IMR-90 (cell line): Measurements from ENCODE around the gene SNAPIN. TPM values are rescaled to one million over a fixed set of nuclear protein-coding genes. Genes with fewer than 3 reads are reported as not detected.

ENCODE experiments used
- ATAC-seq: fragments of 200-7000 bp; cut with Tn5 transposase; 2 replicates; pipeline ENCODE4 v1.9.1; 2020; ENCODE audit warnings: low read depth, mild to moderate bottlenecking, moderate library complexity
- BruUV-seq: library from RNA; stranded (reverse); fragments of 400-500 nt; replicated peaks from 2 replicates; lab custom pipeline; 2021; lab: Mats Ljungman, UMichigan
- CTCF ChIA-PET: fragments of 300-600 bp; formaldehyde crosslinking; extraction: SDS; loops from one replicate; lab custom pipeline; 2021; ENCODE audit warnings: antibody characterized with exemption; lab: Yijun Ruan, JAX
- POLR2A ChIA-PET: fragments of 300-600 bp; sonication (Branson Sonifier 250); formaldehyde crosslinking; loops from one replicate; lab custom pipeline; 2022; ENCODE audit warnings: antibody characterized with exemption; ENCODE audit not compliant: unreplicated experiment; lab: Charles Lee
- DNase-seq: peaks from one replicate; pipeline ENCODE4 v3.0.0; 2013
- H2AFZ ChIP-seq: replicated peaks from 2 replicates; pipeline ENCODE3; 2013; ENCODE audit warnings: low read length, mild to moderate bottlenecking; ENCODE audit not compliant: poor library complexity
- H2AK5ac ChIP-seq: 2 replicates; pipeline ENCODE4 v1.6.1; 2013; ENCODE audit warnings: low read depth, low read length, inconsistent platforms
- H2AK9ac ChIP-seq: replicated peaks from 2 replicates; pipeline ENCODE3; 2013; ENCODE audit warnings: mild to moderate bottlenecking, low read depth, low read length, moderate library complexity; ENCODE audit not compliant: poor library complexity
- H2BK120ac ChIP-seq: 2 replicates; pipeline ENCODE4 v1.6.1; 2013; ENCODE audit warnings: low read depth, low read length, inconsistent platforms
- H2BK15ac ChIP-seq: 3 replicates; pipeline ENCODE4 v1.6.1; 2013; ENCODE audit warnings: low read depth, low read length, inconsistent platforms
- H2BK20ac ChIP-seq: 2 replicates; pipeline ENCODE4 v1.6.1; 2013; ENCODE audit warnings: low read depth, mild to moderate bottlenecking, inconsistent platforms, low read length, moderate library complexity
- H2BK5ac ChIP-seq: 2 replicates; pipeline ENCODE4 v1.6.1; 2013; ENCODE audit warnings: mild to moderate bottlenecking, low read depth, low read length, inconsistent platforms; ENCODE audit not compliant: poor library complexity, severe bottlenecking
- H3K14ac ChIP-seq: replicated peaks from 2 replicates; pipeline ENCODE4 v1.6.1; 2013; ENCODE audit warnings: low read depth, low read length, inconsistent platforms
- H3K18ac ChIP-seq: 2 replicates; pipeline ENCODE4 v1.6.1; 2013; ENCODE audit warnings: low read depth, low read length, control low read depth
- H3K23ac ChIP-seq: 2 replicates; pipeline ENCODE4 v1.6.1; 2013; ENCODE audit warnings: low read depth, low read length, inconsistent platforms
- H3K27ac ChIP-seq: 2 replicates; pipeline ENCODE4 v1.5.1; 2013; ENCODE audit warnings: mild to moderate bottlenecking, control low read depth, low read length; ENCODE audit not compliant: insufficient read depth
- H3K27me3 ChIP-seq: 2 replicates; pipeline ENCODE4 v1.6.1; 2013; ENCODE audit warnings: low read length; ENCODE audit not compliant: control insufficient read depth, insufficient read depth
- H3K36me3 ChIP-seq: 2 replicates; pipeline ENCODE4 v1.6.1; 2013; ENCODE audit warnings: low read length, mixed read lengths; ENCODE audit not compliant: control insufficient read depth, insufficient read depth
- H3K4ac ChIP-seq: 2 replicates; pipeline ENCODE4 v1.6.1; 2013; ENCODE audit warnings: low read depth, low read length, inconsistent platforms
- H3K4me1 ChIP-seq: 2 replicates; pipeline ENCODE4 v1.6.1; 2013; ENCODE audit warnings: low read length, mixed read lengths; ENCODE audit not compliant: control insufficient read depth, insufficient read depth
- H3K4me2 ChIP-seq: 2 replicates; pipeline ENCODE4 v1.6.1; 2013; ENCODE audit warnings: low read depth, mild to moderate bottlenecking, control low read depth, low read length, moderate library complexity
- H3K4me3 ChIP-seq: 2 replicates; pipeline ENCODE4 v1.5.1; 2013; ENCODE audit warnings: low read depth, mild to moderate bottlenecking, control low read depth, low read length, moderate library complexity; ENCODE audit not compliant: insufficient read depth
- H3K56ac ChIP-seq: 2 replicates; pipeline ENCODE4 v1.6.1; 2013; ENCODE audit warnings: low read length, inconsistent platforms; ENCODE audit not compliant: insufficient read depth; ENCODE audit errors: extremely low read depth
- H3K79me1 ChIP-seq, 2 experiments: 2 replicates each; pipeline ENCODE4 v1.6.1; 2013; ENCODE audit warnings: low read length in 2 of 2, inconsistent platforms in 1 of 2, low read depth in 1 of 2
- H3K9ac ChIP-seq: 2 replicates; pipeline ENCODE4 v1.6.1; 2013; ENCODE audit warnings: low read depth, low read length, control low read depth
- H3K9me1 ChIP-seq: 2 replicates; pipeline ENCODE4 v1.6.1; 2013; ENCODE audit warnings: low read length, inconsistent platforms; ENCODE audit not compliant: insufficient read depth
- H3K9me3 ChIP-seq: 2 replicates; pipeline ENCODE4 v1.6.1; 2013; ENCODE audit warnings: low read length; ENCODE audit not compliant: control insufficient read depth, insufficient read depth
- H4K20me1 ChIP-seq: 2 replicates; pipeline ENCODE4 v1.6.1; 2013; ENCODE audit warnings: low read length, inconsistent platforms; ENCODE audit not compliant: insufficient read depth
- H4K5ac ChIP-seq: 2 replicates; pipeline ENCODE4 v1.6.1; 2013; ENCODE audit warnings: mild to moderate bottlenecking, low read depth, low read length, control low read depth
- H4K8ac ChIP-seq, 2 experiments: 2 replicates each; pipeline ENCODE4 v1.6.1; 2013; ENCODE audit warnings: low read depth in 2 of 2, low read length in 2 of 2, control low read depth in 1 of 2, inconsistent platforms in 1 of 2
- H4K91ac ChIP-seq: 2 replicates; pipeline ENCODE4 v1.6.1; 2013; ENCODE audit warnings: low read depth, low read length, inconsistent platforms; ENCODE audit not compliant: insufficient read depth
- BHLHE40 ChIP-seq: fragments of 150-350 bp; IDR thresholded peaks from 2 replicates; pipeline ENCODE4 v1.6.1; 2016; ENCODE audit warnings: mild to moderate bottlenecking, low read depth, low read length
- CEBPB ChIP-seq: IDR thresholded peaks from 2 replicates; pipeline ENCODE4 v1.6.1; 2012; ENCODE audit warnings: low read depth, low read length, improper control_type of control experiment
- FOS ChIP-seq: fragments of 150-350 bp; IDR thresholded peaks from 2 replicates; pipeline ENCODE4 v1.6.1; 2016; ENCODE audit warnings: low read depth, low read length
- MAFK ChIP-seq: IDR thresholded peaks from 2 replicates; pipeline ENCODE4 v1.6.1; 2012; ENCODE audit warnings: low read depth, low read length, improper control_type of control experiment
- MXI1 ChIP-seq: IDR thresholded peaks from 2 replicates; pipeline ENCODE4 v1.6.1; 2012; ENCODE audit warnings: low read depth, mild to moderate bottlenecking, low read length, moderate library complexity, borderline replicate concordance
- POLR2A ChIP-seq: IDR thresholded peaks from 2 replicates; pipeline ENCODE4 v1.6.1; 2012; ENCODE audit warnings: mild to moderate bottlenecking, low read depth, low read length
- RAD21 ChIP-seq: IDR thresholded peaks from 2 replicates; pipeline ENCODE4 v1.6.1; 2012; ENCODE audit warnings: low read length, improper control_type of control experiment
- RCOR1 ChIP-seq: IDR thresholded peaks from 2 replicates; pipeline ENCODE4 v1.6.1; 2012; ENCODE audit warnings: mild to moderate bottlenecking, low read length, improper control_type of control experiment; ENCODE audit not compliant: insufficient replicate concordance
- SMC3 ChIP-seq: fragments of 150-350 bp; IDR thresholded peaks from 2 replicates; pipeline ENCODE4 v1.6.1; 2016; ENCODE audit warnings: low read depth, mild to moderate bottlenecking, antibody characterized with exemption, low read length, moderate library complexity
- WGBS, 2 experiments: methylation state at CpG; one replicate each; pipeline versions ENCODE4 v1.1.5 to v1.1.7; 2013; ENCODE audit warnings: missing lambda C conversion rate in 2 of 2; ENCODE audit not compliant: insufficient read length in 1 of 2; ENCODE audit errors: extremely low coverage in 2 of 2; 5-methylcytosine and 5-hydroxymethylcytosine counted together
- dilution Hi-C: fragments of 300-500 bp; cut with HindIII; formaldehyde crosslinking; loops from one replicate; pipeline ENCODE4 v1.14.3; 2018; ENCODE audit warnings: low sequenced_read_pairs; ENCODE audit not compliant: unreplicated experiment
- in situ Hi-C: fragments of 300-500 bp; cut with MboI; formaldehyde crosslinking; loops from 3 replicates; pipeline ENCODE4 v1.14.3; 2019; ENCODE audit warnings: low sequenced_read_pairs, inconsistent platforms, mixed read lengths
- intact Hi-C: fragments of 100-400 bp; cut with micrococcal nuclease; formaldehyde crosslinking; loops from 2 replicates; pipeline ENCODE4 v1.10.0; 2022
- polyA plus RNA-seq, 3 experiments: library from polyadenylated mRNA; depleted of rRNA; stranded (reverse); fragments of >200 nt; gene quantifications; 2 replicates each; pipeline ENCODE4 v1.2.3, GENCODE V29; 2012; ENCODE audit warnings: low replicate concordance in 1 of 3
- total RNA-seq: library from RNA; depleted of rRNA; stranded (reverse); fragments of >200 nt; gene quantifications from 2 replicates; pipeline ENCODE4 v1.2.3, GENCODE V29; 2012
- TF ChIP-seq, protein P1 (sequence below): conservative IDR thresholded peaks from 2 replicates; pipeline ENCODE4 v1.5.1; 2012; ENCODE audit warnings: mild to moderate bottlenecking, low read depth, low read length, improper control_type of control experiment
- TF ChIP-seq, protein P2 (sequence below): fragments of 150-350 bp; IDR thresholded peaks from 2 replicates; pipeline ENCODE4 v1.6.1; 2016; ENCODE audit warnings: low read depth, mild to moderate bottlenecking, low read length, moderate library complexity, borderline replicate concordance
- TF ChIP-seq, protein P3 (sequence below): fragments of 150-350 bp; IDR thresholded peaks from 2 replicates; pipeline ENCODE4 v1.6.1; 2017; ENCODE audit warnings: mild to moderate bottlenecking, antibody characterized with exemption, low read length, low read depth

Gene SNAPIN
- total and polyA plus RNA-seq, 2 of the 4 experiments (the other 2 are of a cell fraction) = 37.4 to 40.9 TPM

DNA sequence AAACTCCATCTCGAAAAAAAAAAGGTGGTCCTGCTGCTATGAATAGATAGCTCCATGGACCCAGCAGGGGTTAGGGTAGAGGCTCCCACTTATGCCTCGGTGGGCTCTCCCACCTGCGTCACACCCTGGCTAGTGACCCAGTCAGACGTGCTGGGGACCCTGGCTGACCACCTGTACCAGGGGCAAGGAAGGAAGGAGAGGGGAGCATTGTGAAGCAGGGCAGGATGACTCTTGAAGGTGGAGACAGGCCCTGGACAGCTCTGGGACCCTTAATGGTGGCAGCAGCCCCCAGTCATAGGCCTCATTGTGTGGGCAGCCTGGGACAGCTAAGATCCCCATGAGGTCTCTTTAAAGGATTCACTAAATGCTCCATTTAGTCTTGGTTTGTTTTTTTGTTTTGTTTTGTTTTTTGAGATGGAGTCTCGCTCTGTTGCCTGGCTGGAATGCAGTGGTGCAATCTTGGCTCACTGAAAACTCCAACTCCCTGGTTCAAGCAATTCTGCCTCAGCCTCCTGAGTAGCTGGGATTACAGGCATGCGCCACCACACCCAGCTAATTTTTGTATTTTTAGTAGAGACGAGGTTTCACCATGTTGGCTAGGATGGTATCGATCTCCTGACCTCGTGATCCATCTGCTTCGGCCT lies 10.4 kb upstream of the SNAPIN start:
- Histone ChIP-seq H2AFZ (no peak overlapping the region), H3K27ac (no peak overlapping the region), H3K4me3 (no peak overlapping the region), H2AK9ac (no peak overlapping the region), H2BK20ac (no peak overlapping the region), H2BK5ac (no peak overlapping the region), H3K9me3 (no peaks in the 10 kb centered on the region), H4K5ac (no peak overlapping the region), H3K9ac (no peak overlapping the region), H4K20me1 (peaks cover 4% of the 10 kb centered on the region; the same call in 1 of the 2 replicates), H3K4ac (no peak overlapping the region), H3K9me1 (peaks cover 10% of the 10 kb centered on the region), H2AK5ac (no peak overlapping the region), H4K8ac (0 out of 4 replicates have a peak overlapping the region, but pooled peaks of 1 of the 2 experiments have one; percentile 51), H3K27me3 (no peaks in the 10 kb centered on the region), H4K91ac (no peak overlapping the region), H2BK120ac (no peak overlapping the region), H3K79me1 (peaks cover under 1 to 30% of the 10 kb centered on the region in 2 experiments; a peak in 3 of 4 replicates), H3K36me3 (peaks cover 21% of the 10 kb centered on the region), H3K4me2 (no peak overlapping the region), H3K14ac (no peak overlapping the region), H3K4me1 (peaks cover 6% of the 10 kb centered on the region), H3K23ac (no peak overlapping the region), H3K56ac (no peak overlapping the region), H3K18ac (no peak overlapping the region), H2BK15ac (no peak overlapping the region)
- ATAC-seq (0 out of 2 replicates have a peak, but pooled peaks have one; percentile 6), DNase-seq (no peak)
- BruUV-seq = no TSS peak
- CTCF ChIA-PET = no interaction called here
- in situ Hi-C loops (loop anchor here (10.0 kb wide), 1 partner anchor 133 kb away; no protein-coding TSS in a partner anchor), dilution Hi-C loops (no loop called here), intact Hi-C loops (no loop called here)
- 80% methylated on average over 1 of the region's 10 CpGs; no CpG with 5 or more reads in 1 of the 2 experiments for WGBS, 2 experiments
- TF ChIP-seq RCOR1 (no peak), BHLHE40 (no peak), CEBPB (no peak), POLR2A (no peak), SMC3 (no peak), MAFK (no peak), RAD21 (no peak), FOS (no peak), MXI1 (no peak)
- TF ChIP-seq, protein P1, sequence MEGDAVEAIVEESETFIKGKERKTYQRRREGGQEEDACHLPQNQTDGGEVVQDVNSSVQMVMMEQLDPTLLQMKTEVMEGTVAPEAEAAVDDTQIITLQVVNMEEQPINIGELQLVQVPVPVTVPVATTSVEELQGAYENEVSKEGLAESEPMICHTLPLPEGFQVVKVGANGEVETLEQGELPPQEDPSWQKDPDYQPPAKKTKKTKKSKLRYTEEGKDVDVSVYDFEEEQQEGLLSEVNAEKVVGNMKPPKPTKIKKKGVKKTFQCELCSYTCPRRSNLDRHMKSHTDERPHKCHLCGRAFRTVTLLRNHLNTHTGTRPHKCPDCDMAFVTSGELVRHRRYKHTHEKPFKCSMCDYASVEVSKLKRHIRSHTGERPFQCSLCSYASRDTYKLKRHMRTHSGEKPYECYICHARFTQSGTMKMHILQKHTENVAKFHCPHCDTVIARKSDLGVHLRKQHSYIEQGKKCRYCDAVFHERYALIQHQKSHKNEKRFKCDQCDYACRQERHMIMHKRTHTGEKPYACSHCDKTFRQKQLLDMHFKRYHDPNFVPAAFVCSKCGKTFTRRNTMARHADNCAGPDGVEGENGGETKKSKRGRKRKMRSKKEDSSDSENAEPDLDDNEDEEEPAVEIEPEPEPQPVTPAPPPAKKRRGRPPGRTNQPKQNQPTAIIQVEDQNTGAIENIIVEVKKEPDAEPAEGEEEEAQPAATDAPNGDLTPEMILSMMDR = no peak
- TF ChIP-seq, protein P2, sequence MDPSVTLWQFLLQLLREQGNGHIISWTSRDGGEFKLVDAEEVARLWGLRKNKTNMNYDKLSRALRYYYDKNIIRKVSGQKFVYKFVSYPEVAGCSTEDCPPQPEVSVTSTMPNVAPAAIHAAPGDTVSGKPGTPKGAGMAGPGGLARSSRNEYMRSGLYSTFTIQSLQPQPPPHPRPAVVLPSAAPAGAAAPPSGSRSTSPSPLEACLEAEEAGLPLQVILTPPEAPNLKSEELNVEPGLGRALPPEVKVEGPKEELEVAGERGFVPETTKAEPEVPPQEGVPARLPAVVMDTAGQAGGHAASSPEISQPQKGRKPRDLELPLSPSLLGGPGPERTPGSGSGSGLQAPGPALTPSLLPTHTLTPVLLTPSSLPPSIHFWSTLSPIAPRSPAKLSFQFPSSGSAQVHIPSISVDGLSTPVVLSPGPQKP = no peak
- TF ChIP-seq, protein P3, sequence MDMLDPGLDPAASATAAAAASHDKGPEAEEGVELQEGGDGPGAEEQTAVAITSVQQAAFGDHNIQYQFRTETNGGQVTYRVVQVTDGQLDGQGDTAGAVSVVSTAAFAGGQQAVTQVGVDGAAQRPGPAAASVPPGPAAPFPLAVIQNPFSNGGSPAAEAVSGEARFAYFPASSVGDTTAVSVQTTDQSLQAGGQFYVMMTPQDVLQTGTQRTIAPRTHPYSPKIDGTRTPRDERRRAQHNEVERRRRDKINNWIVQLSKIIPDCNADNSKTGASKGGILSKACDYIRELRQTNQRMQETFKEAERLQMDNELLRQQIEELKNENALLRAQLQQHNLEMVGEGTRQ = no peak
- POLR2A ChIA-PET = interaction anchor here (0.5 to 0.6 kb wide), 2 partner anchors 40 to 53 kb away, joined by 3 read pairs; no protein-coding TSS in a partner anchor
